Nephron progenitor cell (in vitro differentiated cells): ENCODE measurements around the gene RIPK4.
"Not testable (repeated sequence)": the region's sequence is repeated elsewhere in the genome, so short reads cannot be mapped to it uniquely, and the experiment has no call there.

Source experiments
- DNase-seq: peaks from one replicate; pipeline ENCODE4 v3.0.0; 2021
- H3K27ac Mint-ChIP-seq: 2 replicates; pipeline ENCODE4 v1.8.0; 2021; ENCODE audit warnings: mild to moderate bottlenecking, moderate library complexity, mixed read lengths
- H3K27me3 Mint-ChIP-seq: 2 replicates; pipeline ENCODE4 v1.8.0; 2021; ENCODE audit warnings: mild to moderate bottlenecking, low read depth, mixed read lengths; ENCODE audit not compliant: poor library complexity
- H3K36me3 Mint-ChIP-seq: 2 replicates; pipeline ENCODE4 v1.8.0; 2021; ENCODE audit warnings: low read depth, mixed read lengths
- H3K4me1 Mint-ChIP-seq: 2 replicates; pipeline ENCODE4 v1.8.0; 2021; ENCODE audit warnings: mixed read lengths
- H3K4me3 Mint-ChIP-seq: 2 replicates; pipeline ENCODE4 v1.8.0; 2021; ENCODE audit warnings: mild to moderate bottlenecking, moderate library complexity, mixed read lengths
- H3K9me3 Mint-ChIP-seq: 2 replicates; pipeline ENCODE4 v1.8.0; 2021; ENCODE audit warnings: mild to moderate bottlenecking, moderate library complexity, mixed read lengths
- CTCF ChIP-seq: fragments of 200-600 bp; sonication (generic); IDR thresholded peaks from 2 replicates; pipeline ENCODE4 v1.5.0; 2021; ENCODE audit warnings: antibody characterized with exemption

RIPK4 gene

DNA sequence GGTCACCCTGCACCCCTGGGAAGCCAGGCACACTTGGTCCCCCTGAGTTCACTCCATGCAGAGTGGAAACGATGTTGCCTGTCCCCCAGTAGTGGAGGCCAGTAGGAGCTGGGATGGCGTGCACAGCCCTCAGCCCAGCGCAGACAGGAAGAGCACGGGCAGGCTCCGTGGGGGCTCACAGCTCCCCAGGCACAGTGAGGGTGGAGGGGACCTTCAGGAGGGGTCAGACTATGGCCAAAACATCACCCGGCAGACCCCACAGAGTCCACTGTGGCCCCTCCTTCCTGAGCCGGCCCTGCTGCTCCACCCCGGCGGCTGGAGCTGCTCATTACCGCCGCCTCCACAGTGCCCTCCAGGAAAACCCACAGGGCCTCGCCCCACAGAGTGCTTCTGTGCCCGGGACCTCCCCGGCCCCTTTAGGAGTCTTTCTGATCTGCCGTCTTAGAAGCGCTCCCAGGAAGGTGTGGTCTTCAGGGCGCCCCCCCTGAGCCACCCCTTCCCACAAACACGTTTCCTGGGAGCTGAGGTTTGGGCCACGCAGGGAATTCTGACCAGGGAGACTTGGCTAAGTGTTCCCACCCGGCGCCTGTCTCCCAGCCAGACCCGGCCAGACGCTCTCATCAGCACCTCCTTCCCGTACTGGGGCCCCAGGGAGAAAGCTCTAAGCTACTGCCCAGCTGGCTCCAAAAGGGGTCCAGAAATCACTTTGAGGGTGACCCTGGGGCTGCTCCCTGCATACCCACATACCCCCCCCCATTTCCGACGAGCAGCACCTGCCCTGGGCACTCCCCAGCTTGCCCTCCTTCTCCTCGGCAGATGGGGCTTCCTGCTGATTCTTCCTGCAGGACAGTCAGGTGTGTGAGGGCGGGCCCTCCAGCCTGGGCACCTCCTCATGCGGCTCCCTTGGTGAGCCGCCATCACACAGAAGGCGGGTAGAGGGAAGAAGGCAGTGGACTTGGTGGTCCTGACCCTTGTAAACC, 38.8 kb downstream of the RIPK4 start:
- Mint-ChIP-seq H3K27ac (no peak overlapping the region), H3K4me3 (no peak overlapping the region), H3K27me3 (peaks cover 85% of the 10 kb centered on the region), H3K36me3 (peaks cover 7% of the 10 kb centered on the region), H3K9me3 (peaks cover 19% of the 10 kb centered on the region), H3K4me1 (peaks cover 31% of the 10 kb centered on the region)
- DNase-seq: no peak
- TF ChIP-seq CTCF: no peak

GRCh38 chr21:41726970-41727783, 39.7 kb downstream of the RIPK4 start:
- H3K4me1 Mint-ChIP-seq: peaks cover 31% of the 10 kb centered on the region
- peaks cover 11% of the 10 kb centered on the region for H3K9me3 Mint-ChIP-seq
- no peak for TF ChIP-seq CTCF
- DNase-seq: no peak
- H3K4me3 Mint-ChIP-seq: no peak overlapping the region
- peaks cover 83% of the 10 kb centered on the region for H3K27me3 Mint-ChIP-seq
- H3K36me3 Mint-ChIP-seq: no peaks in the 10 kb centered on the region
- no peak overlapping the region for H3K27ac Mint-ChIP-seq

GRCh38 chr21:41726630-41726969, 40.3 kb downstream of the RIPK4 start:
- Mint-ChIP-seq H3K4me1 (peaks cover 31% of the 10 kb centered on the region), H3K27ac (no peak overlapping the region)
- DNase-seq: no peak

DNA sequence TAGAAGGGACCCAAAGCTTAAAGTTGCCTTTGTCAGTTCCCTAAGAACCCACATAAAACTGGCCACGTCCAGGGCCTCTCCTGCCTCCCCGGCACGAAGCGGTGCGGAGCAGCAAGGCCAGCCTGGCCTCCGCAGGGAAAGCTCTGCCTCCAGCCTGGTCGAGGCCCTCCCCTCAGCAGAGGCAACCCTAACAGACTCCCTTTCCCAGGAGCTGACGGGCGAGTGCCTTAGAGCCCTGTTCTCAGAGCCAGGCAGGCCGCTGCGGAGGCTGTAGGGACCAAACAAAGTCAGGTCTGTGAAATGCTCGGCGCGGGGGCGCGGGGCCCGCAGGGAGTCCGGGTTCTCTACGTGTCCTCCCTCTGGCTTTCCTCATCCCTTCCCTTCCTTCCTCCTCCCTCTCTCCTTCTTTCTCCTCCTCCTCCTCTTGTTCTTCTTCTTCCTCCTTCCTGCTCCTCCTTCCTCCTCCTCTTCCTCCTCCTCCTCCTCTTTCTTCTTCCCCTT, 40.7 kb downstream of the RIPK4 start:
- Mint-ChIP-seq H3K4me1 (peaks cover 30% of the 10 kb centered on the region), H3K36me3 (no peaks in the 10 kb centered on the region), H3K27ac (no peak overlapping the region), H3K9me3 (peaks cover under 1% of the 10 kb centered on the region), H3K4me3 (peak overlapping the region; percentile 59), H3K27me3 (peaks cover 72% of the 10 kb centered on the region)
- no peak for TF ChIP-seq CTCF
- peak; percentile 34 for DNase-seq

More at GRCh38 chr21:41726630-41726969, 40.3 kb downstream of the RIPK4 start:
- Mint-ChIP-seq H3K9me3 (peaks cover 5% of the 10 kb centered on the region), H3K4me3 (peak overlapping the region; percentile 57), H3K27me3 (peaks cover 77% of the 10 kb centered on the region), H3K36me3 (no peaks in the 10 kb centered on the region)
- no peak for TF ChIP-seq CTCF

DNA sequence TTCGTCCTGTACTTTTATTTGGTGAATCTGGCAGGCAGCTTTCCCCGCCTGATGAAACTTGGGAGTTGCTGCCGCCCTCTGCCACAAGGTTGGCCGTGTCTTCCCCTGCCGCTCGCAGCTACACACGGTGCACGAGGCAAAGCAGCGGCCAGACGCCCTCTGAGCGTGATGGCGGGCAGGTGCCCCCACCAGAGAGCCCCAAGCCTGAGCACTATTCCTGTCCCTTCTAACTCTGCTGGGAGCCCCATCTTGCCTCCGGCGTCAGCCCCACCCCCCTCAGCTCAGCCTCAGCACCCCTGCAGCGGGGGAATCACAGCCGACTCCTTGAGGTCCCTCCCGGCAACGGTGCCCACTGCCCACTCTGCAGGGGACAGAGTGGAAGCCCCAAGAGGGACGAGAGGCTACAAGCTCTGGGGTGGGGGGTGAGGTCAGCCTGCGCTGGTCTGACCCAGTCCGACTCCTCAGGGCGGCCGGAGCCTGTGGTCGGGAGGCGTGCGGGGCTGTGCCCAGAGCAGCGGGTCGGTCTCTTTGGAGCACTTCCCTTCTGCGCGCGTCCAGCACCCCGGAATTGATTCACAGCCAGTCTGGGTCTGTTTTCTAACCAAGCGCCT, 41.3 kb downstream of the RIPK4 start:
- Mint-ChIP-seq H3K36me3 (no peaks in the 10 kb centered on the region), H3K9me3 (no peaks in the 10 kb centered on the region), H3K27me3 (peaks cover 69% of the 10 kb centered on the region), H3K4me1 (peaks cover 24% of the 10 kb centered on the region), H3K27ac (no peak overlapping the region), H3K4me3 (peak overlapping the region; percentile 59)
- TF ChIP-seq CTCF: no peak
- DNase-seq: peak; percentile 43

GRCh38 chr21:41723835-41724234, 43.0 kb downstream of the RIPK4 start:
- Mint-ChIP-seq H3K27me3 (peaks cover 58% of the 10 kb centered on the region), H3K4me1 (peaks cover 17% of the 10 kb centered on the region)
- H3K36me3 Mint-ChIP-seq, H3K9me3 Mint-ChIP-seq, DNase-seq, H3K27ac Mint-ChIP-seq, H3K4me3 Mint-ChIP-seq: not testable (repeated sequence)
